Measurements from ENCODE around the gene LRRC23. TPM values are rescaled to one million over a fixed set of nuclear protein-coding genes. Genes with fewer than 3 reads are reported as not detected.
"Not testable (repeated sequence)": the region's sequence is repeated elsewhere in the genome, so short reads cannot be mapped to it uniquely, and the experiment has no call there.

The LRRC23 gene
- total and polyA plus RNA-seq, 2 of the 13 experiments (the other 11 are each of a cell fraction or from before 2014, with no cell fraction given), result 6.0 to 7.8 TPM

DNA sequence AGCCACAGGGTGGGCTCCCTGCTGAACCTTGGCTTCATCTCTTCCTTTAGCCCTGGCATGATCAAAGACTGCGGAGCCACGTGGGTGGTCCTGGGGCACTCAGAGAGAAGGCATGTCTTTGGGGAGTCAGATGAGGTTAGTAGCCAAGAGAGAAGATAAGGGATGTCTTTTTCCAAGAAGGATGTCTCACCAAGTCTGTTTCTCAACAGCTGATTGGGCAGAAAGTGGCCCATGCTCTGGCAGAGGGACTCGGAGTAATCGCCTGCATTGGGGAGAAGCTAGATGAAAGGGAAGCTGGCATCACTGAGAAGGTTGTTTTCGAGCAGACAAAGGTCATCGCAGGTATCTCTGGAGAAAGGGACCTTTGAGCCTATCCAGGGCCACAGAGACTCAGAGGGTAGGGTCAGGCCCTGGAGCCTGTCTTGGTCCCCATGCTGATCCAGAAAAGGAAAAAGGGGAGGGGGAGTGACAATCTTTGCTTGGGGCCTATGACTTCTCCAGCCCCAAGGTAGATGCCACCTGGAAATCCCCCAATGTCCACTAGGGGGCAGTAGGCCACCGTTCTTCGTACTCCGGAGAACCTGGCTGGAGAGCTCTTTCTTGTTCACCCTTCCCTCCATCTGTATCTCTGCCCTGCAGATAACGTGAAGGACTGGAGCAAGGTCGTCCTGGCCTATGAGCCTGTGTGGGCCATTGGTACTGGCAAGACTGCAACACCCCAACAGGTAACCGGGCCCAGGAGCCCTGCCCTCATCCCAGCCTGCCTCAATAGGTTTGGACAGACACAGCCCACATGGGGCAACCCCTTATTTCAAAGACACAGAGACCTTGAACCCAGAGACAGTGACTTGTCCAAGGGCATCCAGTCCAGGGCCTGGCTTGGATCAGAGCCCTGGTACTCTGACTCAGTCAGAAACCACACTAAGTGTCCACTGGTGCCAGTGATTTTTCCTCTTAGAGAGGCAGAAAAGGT is 35.3 kb upstream of the LRRC23 start (continued):
- TF ChIP-seq, protein P1, sequence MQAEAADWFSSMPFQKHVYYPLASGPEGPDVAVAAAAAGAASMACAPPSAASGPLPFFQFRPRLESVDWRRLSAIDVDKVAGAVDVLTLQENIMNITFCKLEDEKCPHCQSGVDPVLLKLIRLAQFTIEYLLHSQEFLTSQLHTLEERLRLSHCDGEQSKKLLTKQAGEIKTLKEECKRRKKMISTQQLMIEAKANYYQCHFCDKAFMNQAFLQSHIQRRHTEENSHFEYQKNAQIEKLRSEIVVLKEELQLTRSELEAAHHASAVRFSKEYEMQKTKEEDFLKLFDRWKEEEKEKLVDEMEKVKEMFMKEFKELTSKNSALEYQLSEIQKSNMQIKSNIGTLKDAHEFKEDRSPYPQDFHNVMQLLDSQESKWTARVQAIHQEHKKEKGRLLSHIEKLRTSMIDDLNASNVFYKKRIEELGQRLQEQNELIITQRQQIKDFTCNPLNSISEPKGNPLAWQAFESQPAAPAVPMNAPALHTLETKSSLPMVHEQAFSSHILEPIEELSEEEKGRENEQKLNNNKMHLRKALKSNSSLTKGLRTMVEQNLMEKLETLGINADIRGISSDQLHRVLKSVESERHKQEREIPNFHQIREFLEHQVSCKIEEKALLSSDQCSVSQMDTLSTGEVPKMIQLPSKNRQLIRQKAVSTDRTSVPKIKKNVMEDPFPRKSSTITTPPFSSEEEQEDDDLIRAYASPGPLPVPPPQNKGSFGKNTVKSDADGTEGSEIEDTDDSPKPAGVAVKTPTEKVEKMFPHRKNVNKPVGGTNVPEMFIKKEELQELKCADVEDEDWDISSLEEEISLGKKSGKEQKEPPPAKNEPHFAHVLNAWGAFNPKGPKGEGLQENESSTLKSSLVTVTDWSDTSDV (CRISPR knock-in tag; IDR thresholded peaks at IDR 0.05), result no peak
- TF ChIP-seq RAD21 (CRISPR knock-in tag; IDR thresholded peaks at IDR 0.05) (peak; percentile 81), NR2F2 (IDR thresholded peaks at IDR 0.05; ENCODE audit: borderline replicate concordance, low read depth) (0 out of 2 replicates have a peak, but pooled peaks have one; percentile 11), ZFP36L2 (CRISPR knock-in tag; IDR thresholded peaks at IDR 0.05) (no peak)
- TF ChIP-seq, protein P2, sequence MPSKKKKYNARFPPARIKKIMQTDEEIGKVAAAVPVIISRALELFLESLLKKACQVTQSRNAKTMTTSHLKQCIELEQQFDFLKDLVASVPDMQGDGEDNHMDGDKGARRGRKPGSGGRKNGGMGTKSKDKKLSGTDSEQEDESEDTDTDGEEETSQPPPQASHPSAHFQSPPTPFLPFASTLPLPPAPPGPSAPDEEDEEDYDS (CRISPR knock-in tag; IDR thresholded peaks at IDR 0.05), result peak; percentile 12; the same call in 1 of the 2 replicates
- TF ChIP-seq, protein P3, sequence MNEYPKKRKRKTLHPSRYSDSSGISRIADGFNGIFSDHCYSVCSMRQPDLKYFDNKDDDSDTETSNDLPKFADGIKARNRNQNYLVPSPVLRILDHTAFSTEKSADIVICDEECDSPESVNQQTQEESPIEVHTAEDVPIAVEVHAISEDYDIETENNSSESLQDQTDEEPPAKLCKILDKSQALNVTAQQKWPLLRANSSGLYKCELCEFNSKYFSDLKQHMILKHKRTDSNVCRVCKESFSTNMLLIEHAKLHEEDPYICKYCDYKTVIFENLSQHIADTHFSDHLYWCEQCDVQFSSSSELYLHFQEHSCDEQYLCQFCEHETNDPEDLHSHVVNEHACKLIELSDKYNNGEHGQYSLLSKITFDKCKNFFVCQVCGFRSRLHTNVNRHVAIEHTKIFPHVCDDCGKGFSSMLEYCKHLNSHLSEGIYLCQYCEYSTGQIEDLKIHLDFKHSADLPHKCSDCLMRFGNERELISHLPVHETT (CRISPR knock-in tag; conservative IDR thresholded peaks at IDR 0.05), result no peak

DNA sequence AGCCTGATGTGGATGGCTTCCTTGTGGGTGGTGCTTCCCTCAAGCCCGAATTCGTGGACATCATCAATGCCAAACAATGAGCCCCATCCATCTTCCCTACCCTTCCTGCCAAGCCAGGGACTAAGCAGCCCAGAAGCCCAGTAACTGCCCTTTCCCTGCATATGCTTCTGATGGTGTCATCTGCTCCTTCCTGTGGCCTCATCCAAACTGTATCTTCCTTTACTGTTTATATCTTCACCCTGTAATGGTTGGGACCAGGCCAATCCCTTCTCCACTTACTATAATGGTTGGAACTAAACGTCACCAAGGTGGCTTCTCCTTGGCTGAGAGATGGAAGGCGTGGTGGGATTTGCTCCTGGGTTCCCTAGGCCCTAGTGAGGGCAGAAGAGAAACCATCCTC is 34.3 kb upstream of the LRRC23 start:
- CTCF ChIA-PET (ENCODE audit: low intra/inter-chr PET ratio, low total read pairs), result interaction anchor here (1.3 kb wide), 1 partner anchor 21 kb away, joined by 7 read pairs; no protein-coding TSS in a partner anchor
- Histone ChIP-seq H3K36me3 (replicated peaks in 1 of 2; ENCODE audit: control insufficient read depth in 1 of 2, insufficient read depth in 2 of 2, low read length in 2 of 2) (peaks cover 8 to 16% of the 10 kb centered on the region in 2 experiments), H3K4me1 (ENCODE audit: insufficient read depth, low read length) (peaks cover 57% of the 10 kb centered on the region), H4K20me1 (ENCODE audit: insufficient read depth, low read length) (peaks cover 44% of the 10 kb centered on the region), H3K79me2 (ENCODE audit: insufficient read depth, low read length) (peaks cover 29% of the 10 kb centered on the region), H3K4me2 (ENCODE audit: low read depth, low read length) (peak overlapping the region; percentile 93; the same call in 1 of the 2 replicates)
- WGBS (ENCODE audit: low lambda C conversion rate), result 96% methylated on average over 2 of the region's 4 CpGs
- H3K4me3 ChIP-seq (replicated peaks in 1 of 3; ENCODE audit: insufficient read depth in 1 of 3, low read depth in 2 of 3, low read length in 3 of 3); BruUV-seq (replicated peaks); H3K27ac ChIP-seq (ENCODE audit: extremely low read length, insufficient read depth, low read length); H2AFZ ChIP-seq (ENCODE audit: low read length); DNase-seq (ENCODE audit: low spot score); H3K9me3 ChIP-seq (ENCODE audit: low read length); H3K9ac ChIP-seq (ENCODE audit: insufficient read depth, low read depth, low read length); H3K27me3 ChIP-seq (ENCODE audit: control insufficient read depth in 1 of 2, insufficient read depth in 2 of 2, low read length in 2 of 2); in situ Hi-C loops (cut with HindIII; ENCODE audit: extremely low pct_ligation_motif_present, low pct_unique_long_range_greater_than_20kb); FAIRE-seq; intact Hi-C loops (cut with micrococcal nuclease; ENCODE audit: unreplicated experiment); ATAC-seq: not testable (repeated sequence)
- POLR2A ChIA-PET, result interaction anchor here (2.0 to 3.6 kb wide), 3 partner anchors 18 to 29 kb away, joined by 9 to 50 read pairs (median 30); partner anchors contain the start of genes CDCA3 and USP5
